HG03139 (cell line): ENCODE data around the gene NCMAP.
"Not testable (repeated sequence)": the region's sequence is repeated elsewhere in the genome, so short reads cannot be mapped to it uniquely, and the experiment has no call there.

ENCODE experiments used
- ATAC-seq: cut with Tn5 transposase; IDR thresholded peaks from one replicate; pipeline ENCODE4 v1.9.1; 2021; ENCODE audit not compliant: unreplicated experiment

Gene NCMAP

GRCh38 chr1:24541711-24542346, 14.1 kb upstream of the NCMAP start:
- ATAC-seq: no peak

DNA sequence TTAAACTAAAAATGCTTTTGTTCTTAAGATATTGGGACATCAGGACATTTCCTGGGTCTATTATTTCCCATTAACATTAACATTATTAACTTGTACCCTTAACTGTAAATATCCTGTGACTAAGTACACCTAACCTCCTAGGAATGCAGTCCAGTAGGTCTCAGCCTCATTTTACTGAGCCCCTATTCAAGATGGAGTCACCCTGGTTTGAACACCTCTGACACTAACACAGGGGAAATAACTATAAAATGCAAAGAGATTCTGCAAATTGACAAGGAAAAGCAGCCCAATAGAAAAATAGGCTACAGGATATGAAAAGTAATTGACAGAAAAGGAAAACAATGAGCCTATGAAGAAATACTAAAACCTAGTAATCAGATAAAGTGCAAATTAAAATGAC, 11.6 kb upstream of the NCMAP start:
- no peak for ATAC-seq

DNA sequence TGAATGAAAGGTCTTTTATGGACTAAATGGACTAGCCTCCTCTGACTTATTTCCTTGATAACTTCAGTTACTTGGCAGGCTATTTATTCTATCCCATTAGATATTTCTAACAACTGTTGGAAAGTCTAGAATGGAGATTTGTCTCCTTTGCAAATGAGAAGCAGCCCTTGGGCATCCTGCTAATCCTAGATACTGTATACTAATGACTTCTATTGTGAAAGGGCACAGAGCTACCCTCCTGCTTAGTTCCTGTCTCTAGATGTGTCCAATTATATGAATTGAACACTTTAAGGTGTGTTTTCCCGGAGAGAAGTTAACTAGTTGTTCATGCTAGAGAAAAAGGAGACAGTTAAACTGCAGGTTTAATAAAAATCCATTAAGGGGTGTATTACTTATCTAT, 10.2 kb upstream of the NCMAP start:
- no peak for ATAC-seq

DNA sequence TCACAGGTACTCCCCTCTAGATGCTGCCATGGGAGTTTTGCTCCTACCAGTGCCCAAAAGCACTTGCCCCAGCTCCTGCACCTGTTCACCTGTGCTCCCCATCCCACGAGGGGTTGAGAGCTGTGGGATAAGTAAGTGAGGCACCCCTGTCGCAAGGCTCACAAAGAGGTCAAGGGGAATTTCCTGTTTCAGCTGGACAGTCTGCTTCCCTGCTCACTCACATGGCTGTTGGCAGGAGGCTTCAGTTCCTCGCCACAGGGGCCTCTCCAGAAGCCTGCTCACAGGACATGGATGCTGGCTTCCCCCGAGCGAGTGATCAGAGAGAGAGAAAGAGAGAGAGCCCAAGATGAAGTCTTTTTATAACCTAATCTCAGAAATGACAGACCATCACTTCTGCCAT, 8.7 kb upstream of the NCMAP start:
- no peak for ATAC-seq

- no peak for ATAC-seq
These were observed 7.8 kb upstream of the NCMAP start for GRCh38 chr1:24548070-24548469.

GRCh38 chr1:24549210-24549609, 6.7 kb upstream of the NCMAP start:
- not testable (repeated sequence) for ATAC-seq

- no peak for ATAC-seq
These were observed 4.5 kb upstream of the NCMAP start for GRCh38 chr1:24551290-24551959.

DNA sequence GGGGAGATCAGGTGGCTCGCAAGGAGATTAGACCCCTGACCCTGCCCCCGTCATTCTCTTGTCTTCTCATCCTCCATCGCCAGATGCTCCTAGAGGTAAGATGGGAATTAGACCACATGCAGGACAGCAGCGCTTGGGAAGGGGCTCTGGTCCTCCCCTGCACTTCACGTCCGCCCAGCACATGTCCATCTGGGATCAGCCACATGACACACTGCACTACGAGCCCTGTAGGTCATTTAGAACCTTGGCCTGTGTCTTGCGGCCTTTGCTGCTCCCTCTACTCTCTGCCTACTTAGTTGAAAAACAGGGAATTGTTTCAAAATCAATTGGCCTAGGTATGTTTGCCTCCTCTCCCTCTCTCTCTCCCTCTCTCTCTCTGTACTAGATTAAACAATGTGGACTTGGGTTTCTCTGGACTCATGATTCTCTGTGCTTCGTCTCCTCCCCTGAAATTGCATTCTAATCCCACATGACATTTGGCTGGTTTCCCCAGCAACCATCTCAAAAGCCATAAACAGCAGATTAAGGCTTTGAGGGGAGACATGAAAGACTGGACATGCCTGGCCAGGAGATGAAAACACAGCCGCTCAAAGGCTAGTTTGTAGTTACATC, 3.8 kb upstream of the NCMAP start:
- no peak for ATAC-seq

DNA sequence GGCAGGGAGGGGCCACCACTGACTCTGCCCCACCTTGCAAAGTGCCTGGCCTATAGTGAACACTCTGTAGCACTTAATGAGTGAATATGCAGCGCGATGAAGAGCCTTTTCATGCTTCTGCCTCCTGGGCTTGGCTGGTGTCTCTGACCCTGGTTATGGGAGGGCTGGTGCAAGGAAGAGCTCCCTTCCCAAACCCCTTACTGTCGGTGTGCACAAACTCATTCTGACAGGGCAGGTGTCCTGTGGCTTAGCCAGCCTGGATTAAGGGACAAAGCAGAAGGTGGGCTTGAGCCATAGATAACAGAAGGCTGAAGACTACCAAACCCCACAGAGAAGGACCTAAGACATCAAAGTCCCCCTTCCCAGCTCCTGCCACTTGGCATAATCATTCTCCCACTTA, 2.0 kb upstream of the NCMAP start:
- ATAC-seq: no peak

DNA sequence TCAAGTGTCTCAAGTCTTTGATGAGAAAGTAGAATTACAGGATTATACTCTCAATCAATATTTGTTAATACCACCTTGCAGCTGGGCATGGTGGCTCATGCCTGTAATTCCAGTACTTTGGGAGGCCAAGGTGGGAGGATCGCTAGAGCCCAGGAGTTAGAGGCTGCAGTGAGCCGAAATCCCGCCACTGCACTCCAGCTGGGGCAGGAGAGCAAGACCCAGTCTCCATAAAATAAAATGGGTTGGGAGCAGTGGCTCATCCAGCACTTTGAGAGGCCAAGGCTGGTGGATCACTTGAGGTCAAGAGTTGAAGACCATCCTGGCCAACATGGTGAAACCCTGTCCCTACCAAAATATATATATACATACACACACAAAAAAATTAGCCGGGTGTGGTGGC, 1.2 kb upstream of the NCMAP start:
- ATAC-seq: no peak

GRCh38 chr1:24556414-24556795, 518 bp downstream of the NCMAP start:
- ATAC-seq: no peak

DNA sequence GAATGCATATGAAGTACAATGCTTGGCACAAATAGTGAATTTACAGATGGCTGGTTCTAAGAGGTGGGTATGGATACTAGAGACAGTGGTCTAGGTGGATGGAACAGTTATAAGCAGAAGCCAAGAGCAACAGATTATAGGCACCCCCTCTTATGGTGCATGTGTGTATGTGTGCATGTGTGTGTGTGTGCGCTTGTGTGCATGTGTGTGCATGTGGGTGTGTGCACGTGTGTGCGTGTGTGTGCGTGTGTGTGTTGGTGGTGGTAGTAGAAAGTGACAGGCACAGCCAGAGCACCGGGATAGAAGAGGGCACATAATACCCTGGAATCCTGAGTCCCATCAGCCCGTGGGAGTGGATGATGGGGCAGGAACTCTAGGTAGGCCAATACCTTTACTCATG, 1.3 kb downstream of the NCMAP start:
- no peak for ATAC-seq

DNA sequence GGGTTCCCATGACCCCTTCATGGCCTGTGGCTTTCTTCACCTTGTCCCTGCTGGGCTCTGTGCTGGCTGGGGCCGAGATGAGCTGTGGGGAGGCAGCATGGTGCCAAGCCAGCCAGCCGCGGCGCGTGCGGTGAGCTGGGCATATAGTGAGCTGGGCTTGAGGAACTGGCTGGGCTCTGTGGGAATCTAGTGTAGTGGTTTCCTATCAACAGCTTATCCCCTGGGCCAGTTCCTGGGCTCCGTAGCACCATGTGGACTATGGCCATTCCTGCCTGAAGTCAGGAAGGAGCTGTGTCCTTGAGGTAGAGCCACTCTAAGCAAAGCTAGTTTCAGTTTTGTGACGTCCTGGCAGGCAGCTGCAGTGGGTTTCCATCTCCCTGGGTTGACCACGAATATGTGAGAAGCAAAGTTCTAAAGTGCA, 1.8 kb downstream of the NCMAP start:
- no peak for ATAC-seq

DNA sequence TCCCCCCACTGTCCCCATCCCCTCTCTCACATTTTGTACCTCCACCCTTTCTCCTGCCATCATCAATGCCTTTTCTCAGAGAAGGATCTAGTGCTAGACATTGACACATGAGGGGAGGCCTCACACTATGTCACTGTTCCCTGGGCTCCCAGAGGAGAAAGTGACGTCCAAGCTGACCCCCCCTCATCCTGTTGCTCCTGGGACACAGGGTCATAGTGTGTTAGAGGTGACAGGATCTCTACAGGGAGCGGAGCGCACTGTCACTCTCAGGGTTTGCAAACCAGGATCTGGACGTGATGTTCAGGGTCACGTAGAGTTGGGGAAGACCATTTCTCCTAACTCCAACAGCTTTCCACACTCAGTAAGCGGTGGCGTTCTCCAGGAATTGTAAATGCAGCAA, 2.6 kb downstream of the NCMAP start:
- no peak for ATAC-seq

DNA sequence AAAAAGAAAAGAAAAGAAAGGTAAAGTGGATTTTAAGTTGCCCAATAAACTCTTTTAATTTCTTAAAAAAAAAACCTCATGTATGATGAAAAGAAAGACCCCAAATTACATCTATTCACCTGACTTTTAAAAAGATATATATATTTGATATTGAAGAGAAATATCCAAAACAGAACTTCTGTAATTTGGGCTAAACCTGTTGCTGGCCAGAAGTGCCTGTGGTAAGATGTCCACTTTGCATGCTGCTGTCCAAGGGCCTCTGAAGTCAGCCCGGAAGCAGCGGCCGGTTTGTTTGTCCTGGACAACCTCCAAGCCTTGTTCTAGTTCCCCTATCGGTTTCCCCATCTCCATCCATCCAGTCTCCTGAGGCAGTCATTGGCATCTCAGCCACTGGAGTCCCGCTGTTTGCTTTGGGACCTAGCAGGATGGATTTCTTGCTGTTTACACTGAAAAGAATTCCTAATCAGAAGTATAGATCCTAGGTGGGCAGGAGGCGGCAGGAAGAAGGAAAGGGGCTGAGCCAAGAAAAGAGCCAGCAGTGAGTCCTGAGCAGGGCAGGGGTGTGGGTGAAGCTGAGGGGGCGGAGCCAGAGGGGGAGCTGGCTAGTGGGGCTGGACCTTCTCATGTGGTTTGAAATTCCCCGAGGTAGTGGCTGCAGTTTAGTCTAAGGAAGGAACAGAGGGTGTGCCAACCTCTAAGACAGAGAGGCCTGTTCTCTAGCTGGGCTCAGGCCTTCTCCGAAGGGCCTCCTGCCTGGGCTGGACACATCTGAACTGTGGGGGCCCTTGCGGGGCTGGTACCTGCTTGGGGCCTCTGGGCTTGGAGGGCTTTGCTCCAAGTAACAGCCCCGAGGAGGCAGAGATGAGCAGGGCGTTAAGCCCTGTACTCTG, 3.3 kb downstream of the NCMAP start:
- ATAC-seq: no peak

DNA sequence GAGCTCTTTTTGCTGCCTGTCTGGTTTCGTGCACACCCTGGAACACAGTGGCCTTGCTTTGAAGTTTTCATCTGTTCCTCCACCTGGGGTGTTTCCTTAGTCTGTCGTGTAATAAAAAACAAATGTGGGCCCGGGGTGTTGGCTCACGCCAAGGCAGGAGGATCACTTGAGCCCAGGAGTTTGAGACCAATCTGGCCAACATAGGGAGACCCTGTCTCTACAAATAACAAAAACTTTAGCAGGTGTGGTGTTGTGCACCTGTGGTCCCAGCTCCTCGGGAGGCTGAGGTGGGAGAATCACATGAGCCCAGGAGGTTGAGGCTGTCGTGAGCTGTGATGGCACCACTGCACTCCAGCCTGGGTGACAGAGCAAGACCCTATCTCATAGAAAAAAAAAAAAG, 4.5 kb downstream of the NCMAP start:
- ATAC-seq: no peak

GRCh38 chr1:24562625-24563024, 6.7 kb downstream of the NCMAP start:
- ATAC-seq: no peak

- ATAC-seq: no peak
These were observed 8.8 kb downstream of the NCMAP start for GRCh38 chr1:24564695-24565094.

DNA sequence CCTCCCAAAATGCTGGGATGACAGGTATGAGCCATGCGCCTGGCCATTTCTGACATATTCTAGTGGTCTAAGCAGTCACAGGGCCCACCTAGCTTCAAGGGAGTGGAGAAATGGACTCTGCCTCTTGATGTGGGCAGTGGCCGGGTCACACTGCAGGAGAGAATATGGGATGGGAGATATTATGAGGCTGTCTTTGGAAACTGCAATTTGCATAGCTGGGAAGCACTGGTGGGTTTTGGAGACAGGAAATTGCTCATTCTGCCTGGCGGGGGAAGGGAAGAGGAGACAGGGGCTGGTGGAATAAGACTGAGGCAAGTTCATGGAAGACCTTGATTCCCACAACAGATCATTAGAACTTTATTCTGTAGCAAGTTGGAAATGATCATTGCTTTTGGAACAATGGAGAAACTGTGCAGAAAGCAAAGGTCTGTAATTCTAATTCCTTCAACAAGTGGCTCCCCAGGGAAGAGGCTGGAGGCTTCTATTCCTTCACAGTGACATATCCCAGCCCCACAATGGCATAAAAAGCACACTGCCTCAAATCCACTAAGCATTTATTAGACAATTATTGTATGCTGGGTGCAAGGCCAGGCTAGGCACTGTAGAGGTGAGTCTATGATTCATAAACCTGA, 10.5 kb downstream of the NCMAP start:
- no peak for ATAC-seq

DNA sequence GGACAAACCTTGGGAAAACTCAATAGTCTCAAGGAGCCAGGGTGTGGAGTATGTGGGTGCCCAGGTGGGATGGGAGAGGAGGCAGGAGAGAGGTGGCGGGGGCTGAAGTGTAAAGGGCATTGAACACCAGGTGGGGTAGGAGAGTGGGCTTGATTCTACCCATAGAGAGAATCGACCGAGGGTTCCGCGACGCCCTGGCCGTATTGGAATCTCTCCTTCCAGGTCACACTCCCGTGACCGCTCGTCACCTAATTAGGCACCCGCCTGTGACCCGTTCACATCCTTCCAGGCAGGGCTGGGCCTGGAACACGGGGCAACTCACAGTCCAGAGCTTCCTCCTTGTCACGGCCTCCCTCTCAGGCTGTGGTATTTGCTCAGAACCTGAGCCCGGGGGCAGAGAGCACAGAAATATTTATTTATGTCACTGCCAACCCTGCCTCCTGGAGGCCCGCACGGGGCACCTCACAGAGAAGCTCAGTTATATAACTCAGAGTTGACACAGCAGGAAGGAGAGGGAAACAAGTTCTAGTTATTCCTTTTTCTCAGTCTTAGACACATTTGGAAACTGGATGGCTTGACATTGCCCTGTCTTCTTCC, 12.0 kb downstream of the NCMAP start:
- ATAC-seq: no peak

DNA sequence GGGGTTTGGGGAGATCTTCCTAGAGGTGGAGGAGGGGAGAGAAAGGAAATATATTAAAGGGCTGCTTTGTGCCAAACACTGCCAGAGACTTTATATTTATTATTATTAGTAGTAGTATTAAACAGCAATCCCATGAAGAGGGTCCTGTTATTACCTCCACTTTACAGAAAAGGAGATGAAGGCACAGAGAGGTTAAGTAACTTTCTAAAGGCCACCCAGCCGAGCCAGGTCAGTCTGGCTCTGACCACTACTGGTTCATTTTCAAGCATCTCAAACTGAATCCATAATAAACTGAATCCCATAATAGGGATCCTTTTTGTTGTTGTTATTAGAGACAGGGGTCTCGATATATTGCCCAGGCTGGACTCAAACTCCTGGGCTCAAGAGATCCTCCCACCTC, 12.6 kb downstream of the NCMAP start:
- ATAC-seq: no peak
